ENCODE measurements around the gene GLRA1.

GLRA1 gene

GRCh38 chr5:151924564-151925301, at the start of gene GLRA1:
TSS of gene GLRA1 (minus strand) at chr5:151924851. CDS start at chr5:151924549, 302 bp downstream.
- peaks cover 72% of the 10 kb centered on the region for H3K27me3 Mint-ChIP-seq
- H3K4me3 Mint-ChIP-seq, result no peak within 1 kb of the TSS
- H3K27ac Mint-ChIP-seq (ENCODE audit: low read depth), result peak within 1 kb of the TSS; percentile 15
- H3K4me1 Mint-ChIP-seq, result no peaks in the 10 kb centered on the region
- peak; percentile 40 for ATAC-seq (replicated peaks; ENCODE audit: extremely low read depth, poor library complexity, severe bottlenecking)
- peak in 1 of 2 donors; percentile 44 for DNase-seq (ENCODE audit: low spot score in 2 of 2)
- H3K9me3 Mint-ChIP-seq, result peaks cover 5% of the 10 kb centered on the region
- H3K36me3 Mint-ChIP-seq (ENCODE audit: insufficient read depth), result peaks cover 3% of the 10 kb centered on the region

DNA sequence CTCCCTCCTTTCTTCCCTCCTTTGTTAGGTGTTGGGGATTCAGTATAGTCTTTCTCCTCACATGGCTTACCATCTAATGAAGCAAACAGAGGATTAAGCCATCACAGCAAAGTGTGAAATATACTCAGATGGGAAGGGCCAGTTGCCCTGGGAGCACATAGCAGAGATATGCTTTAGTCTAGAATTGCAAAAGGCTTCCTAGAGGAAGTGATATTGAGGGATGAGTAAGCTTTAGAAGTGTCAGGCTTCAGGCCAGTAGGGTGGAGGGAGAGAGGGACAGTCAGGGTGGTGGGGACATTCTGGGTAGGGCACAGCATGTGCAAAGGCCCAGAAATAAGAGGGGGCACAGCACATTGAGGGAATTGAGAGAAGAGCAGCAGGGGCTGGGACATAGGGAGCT, 46.2 kb upstream of the GLRA1 start:
- H3K36me3 Mint-ChIP-seq (ENCODE audit: insufficient read depth), result no peaks in the 10 kb centered on the region
- no peak for ATAC-seq (replicated peaks; ENCODE audit: extremely low read depth, poor library complexity, severe bottlenecking)
- H3K27me3 Mint-ChIP-seq, result no peaks in the 10 kb centered on the region
- H3K4me3 Mint-ChIP-seq, result no peak overlapping the region
- no peak for DNase-seq (ENCODE audit: low spot score in 2 of 2)
- no peaks in the 10 kb centered on the region for H3K9me3 Mint-ChIP-seq
- no peak overlapping the region for H3K27ac Mint-ChIP-seq (ENCODE audit: low read depth)
- no peaks in the 10 kb centered on the region for H3K4me1 Mint-ChIP-seq

DNA sequence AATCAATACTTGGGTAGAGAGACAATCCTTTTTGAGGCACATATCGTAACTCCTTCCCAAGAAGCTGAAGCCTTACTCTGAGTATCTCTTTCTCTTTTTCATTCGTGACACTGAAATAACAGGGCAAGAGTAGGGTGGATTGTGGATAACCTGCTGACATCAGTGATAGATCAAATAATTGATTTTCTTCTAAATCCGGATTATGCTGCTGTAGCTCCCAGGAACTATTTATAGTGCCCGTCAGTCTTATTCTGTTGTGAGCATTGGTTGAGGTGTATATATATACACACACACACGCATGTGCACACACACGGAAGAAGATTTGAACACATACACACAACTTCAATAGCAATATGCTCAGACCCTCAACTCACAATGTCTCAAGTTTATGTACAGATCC, 43.2 kb upstream of the GLRA1 start:
- no peak overlapping the region for H3K4me3 Mint-ChIP-seq
- H3K4me1 Mint-ChIP-seq, result no peaks in the 10 kb centered on the region
- no peaks in the 10 kb centered on the region for H3K36me3 Mint-ChIP-seq (ENCODE audit: insufficient read depth)
- no peak for DNase-seq (ENCODE audit: low spot score in 2 of 2)
- no peak for ATAC-seq (replicated peaks; ENCODE audit: extremely low read depth, poor library complexity, severe bottlenecking)
- no peaks in the 10 kb centered on the region for H3K27me3 Mint-ChIP-seq
- H3K9me3 Mint-ChIP-seq, result no peaks in the 10 kb centered on the region
- no peak overlapping the region for H3K27ac Mint-ChIP-seq (ENCODE audit: low read depth)

GRCh38 chr5:151966046-151966445, 41.4 kb upstream of the GLRA1 start:
- no peaks in the 10 kb centered on the region for H3K4me1 Mint-ChIP-seq
- no peak overlapping the region for H3K27ac Mint-ChIP-seq (ENCODE audit: low read depth)
- ATAC-seq (replicated peaks; ENCODE audit: extremely low read depth, poor library complexity, severe bottlenecking) (no peak), DNase-seq (ENCODE audit: low spot score in 2 of 2) (no peak)
- no peak overlapping the region for H3K4me3 Mint-ChIP-seq
- H3K9me3 Mint-ChIP-seq, result no peaks in the 10 kb centered on the region
- H3K27me3 Mint-ChIP-seq, result no peaks in the 10 kb centered on the region
- no peaks in the 10 kb centered on the region for H3K36me3 Mint-ChIP-seq (ENCODE audit: insufficient read depth)

- H3K27me3 Mint-ChIP-seq, result no peaks in the 10 kb centered on the region
- DNase-seq (ENCODE audit: low spot score in 2 of 2) (no peak), ATAC-seq (replicated peaks; ENCODE audit: extremely low read depth, poor library complexity, severe bottlenecking) (no peak)
- H3K27ac Mint-ChIP-seq (ENCODE audit: low read depth), result no peak overlapping the region
- H3K4me1 Mint-ChIP-seq, result no peaks in the 10 kb centered on the region
- H3K9me3 Mint-ChIP-seq, result no peaks in the 10 kb centered on the region
- no peak overlapping the region for H3K4me3 Mint-ChIP-seq
- no peaks in the 10 kb centered on the region for H3K36me3 Mint-ChIP-seq (ENCODE audit: insufficient read depth)
Measured at GRCh38 chr5:151964471-151964870, 39.8 kb upstream of the GLRA1 start.

DNA sequence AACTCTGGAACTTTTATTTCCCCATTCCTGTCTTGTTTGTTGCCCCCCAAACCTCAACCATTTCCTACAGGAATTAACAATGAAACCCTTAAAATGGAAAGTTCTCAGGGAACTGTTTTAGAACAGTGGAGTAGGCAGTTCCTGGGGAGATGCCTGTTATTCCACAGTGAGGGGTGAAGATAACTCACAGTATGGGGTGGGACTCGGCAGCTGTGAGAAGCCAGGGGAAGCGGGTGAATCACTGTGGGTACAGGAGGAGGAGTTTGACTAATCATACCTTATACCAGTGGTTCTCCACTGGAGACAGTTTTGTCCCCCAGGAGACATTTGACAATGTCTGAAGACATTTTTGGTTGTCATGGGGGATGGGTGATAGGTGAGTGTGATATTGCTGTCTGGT, 36.9 kb upstream of the GLRA1 start:
- no peaks in the 10 kb centered on the region for H3K27me3 Mint-ChIP-seq
- H3K9me3 Mint-ChIP-seq, result no peaks in the 10 kb centered on the region
- DNase-seq (ENCODE audit: low spot score in 2 of 2) (no peak), ATAC-seq (replicated peaks; ENCODE audit: extremely low read depth, poor library complexity, severe bottlenecking) (no peak)
- H3K36me3 Mint-ChIP-seq (ENCODE audit: insufficient read depth), result no peaks in the 10 kb centered on the region
- H3K4me1 Mint-ChIP-seq, result peaks cover 11% of the 10 kb centered on the region
- H3K4me3 Mint-ChIP-seq, result no peak overlapping the region
- no peak overlapping the region for H3K27ac Mint-ChIP-seq (ENCODE audit: low read depth)

GRCh38 chr5:151958111-151958510, 33.5 kb upstream of the GLRA1 start:
- Mint-ChIP-seq H3K4me1 (peaks cover 14% of the 10 kb centered on the region), H3K36me3 (ENCODE audit: insufficient read depth) (no peaks in the 10 kb centered on the region), H3K27ac (ENCODE audit: low read depth) (no peak overlapping the region), H3K27me3 (no peaks in the 10 kb centered on the region), H3K4me3 (no peak overlapping the region), H3K9me3 (no peaks in the 10 kb centered on the region)
- DNase-seq (ENCODE audit: low spot score in 2 of 2), result no peak
- no peak for ATAC-seq (replicated peaks; ENCODE audit: extremely low read depth, poor library complexity, severe bottlenecking)

DNA sequence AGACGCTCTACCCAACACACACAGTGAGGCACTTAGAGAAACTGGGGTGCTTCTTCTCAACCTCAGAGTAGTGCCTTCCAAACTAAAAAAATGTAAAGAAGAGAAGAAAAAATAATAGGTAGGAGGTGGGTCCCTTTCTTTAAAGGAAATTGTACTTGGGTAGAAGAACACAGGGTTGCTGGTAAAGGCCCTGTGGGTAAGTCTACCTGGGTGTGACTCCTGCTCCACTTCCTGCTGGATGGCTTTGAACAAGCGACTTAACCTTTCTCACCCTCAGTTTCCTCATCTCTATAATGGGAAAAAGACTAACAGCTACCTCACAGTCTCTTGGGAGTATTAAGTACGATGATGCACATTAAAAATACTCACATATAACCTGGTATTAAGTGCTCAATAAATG, 32.1 kb upstream of the GLRA1 start:
- DNase-seq (ENCODE audit: low spot score in 2 of 2), result no peak
- no peaks in the 10 kb centered on the region for H3K36me3 Mint-ChIP-seq (ENCODE audit: insufficient read depth)
- H3K27me3 Mint-ChIP-seq, result peaks cover 2% of the 10 kb centered on the region
- ATAC-seq (replicated peaks; ENCODE audit: extremely low read depth, poor library complexity, severe bottlenecking), result no peak
- H3K4me1 Mint-ChIP-seq, result peaks cover 14% of the 10 kb centered on the region
- H3K4me3 Mint-ChIP-seq, result no peak overlapping the region
- H3K9me3 Mint-ChIP-seq, result no peaks in the 10 kb centered on the region
- H3K27ac Mint-ChIP-seq (ENCODE audit: low read depth), result no peak overlapping the region

DNA sequence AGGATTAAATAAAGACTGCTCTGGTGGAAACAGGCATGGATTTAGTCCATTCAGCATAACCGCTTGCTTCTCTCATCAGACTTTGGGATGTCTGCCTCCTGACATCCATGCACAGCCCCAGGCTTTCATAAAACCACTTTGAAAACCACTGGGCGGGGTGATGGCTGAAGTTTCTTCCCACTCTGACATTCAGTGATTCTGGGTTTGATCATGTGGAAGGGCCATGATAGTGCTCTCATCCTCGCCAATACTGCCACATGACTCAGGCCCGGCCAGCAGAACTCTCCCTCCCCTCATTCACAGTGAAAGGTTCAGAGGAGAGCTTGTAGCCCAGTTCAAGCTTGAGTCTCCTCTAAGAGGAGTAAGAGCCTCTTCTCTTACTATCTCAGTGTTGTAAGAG, 29.6 kb upstream of the GLRA1 start:
- H3K27me3 Mint-ChIP-seq, result peaks cover 25% of the 10 kb centered on the region
- H3K4me3 Mint-ChIP-seq, result no peak overlapping the region
- H3K4me1 Mint-ChIP-seq, result peaks cover 14% of the 10 kb centered on the region
- no peak overlapping the region for H3K27ac Mint-ChIP-seq (ENCODE audit: low read depth)
- no peaks in the 10 kb centered on the region for H3K36me3 Mint-ChIP-seq (ENCODE audit: insufficient read depth)
- ATAC-seq (replicated peaks; ENCODE audit: extremely low read depth, poor library complexity, severe bottlenecking) (no peak), DNase-seq (ENCODE audit: low spot score in 2 of 2) (no peak)
- no peaks in the 10 kb centered on the region for H3K9me3 Mint-ChIP-seq

GRCh38 chr5:151953833-151954232, 29.2 kb upstream of the GLRA1 start:
- no peaks in the 10 kb centered on the region for H3K9me3 Mint-ChIP-seq
- H3K4me1 Mint-ChIP-seq, result peaks cover 18% of the 10 kb centered on the region

GRCh38 chr5:151952238-151952637, 27.6 kb upstream of the GLRA1 start:
- peaks cover 25% of the 10 kb centered on the region for H3K4me1 Mint-ChIP-seq
- no peak for ATAC-seq (replicated peaks; ENCODE audit: extremely low read depth, poor library complexity, severe bottlenecking)
- no peaks in the 10 kb centered on the region for H3K9me3 Mint-ChIP-seq
- no peak for DNase-seq (ENCODE audit: low spot score in 2 of 2)
- H3K4me3 Mint-ChIP-seq, result no peak overlapping the region
- peaks cover 37% of the 10 kb centered on the region for H3K27me3 Mint-ChIP-seq
- H3K36me3 Mint-ChIP-seq (ENCODE audit: insufficient read depth), result no peaks in the 10 kb centered on the region
- no peak overlapping the region for H3K27ac Mint-ChIP-seq (ENCODE audit: low read depth)

More at GRCh38 chr5:151953833-151954232, 29.2 kb upstream of the GLRA1 start:
- no peak overlapping the region for H3K27ac Mint-ChIP-seq (ENCODE audit: low read depth)
- no peak overlapping the region for H3K4me3 Mint-ChIP-seq
- no peaks in the 10 kb centered on the region for H3K36me3 Mint-ChIP-seq (ENCODE audit: insufficient read depth)
- no peak for DNase-seq (ENCODE audit: low spot score in 2 of 2)
- no peak for ATAC-seq (replicated peaks; ENCODE audit: extremely low read depth, poor library complexity, severe bottlenecking)
- peaks cover 29% of the 10 kb centered on the region for H3K27me3 Mint-ChIP-seq

GRCh38 chr5:151950706-151951105, 26.1 kb upstream of the GLRA1 start:
- Mint-ChIP-seq H3K4me3 (no peak overlapping the region), H3K9me3 (no peaks in the 10 kb centered on the region), H3K27ac (ENCODE audit: low read depth) (no peak overlapping the region), H3K4me1 (peaks cover 16% of the 10 kb centered on the region), H3K27me3 (peaks cover 49% of the 10 kb centered on the region), H3K36me3 (ENCODE audit: insufficient read depth) (no peaks in the 10 kb centered on the region)
- DNase-seq (ENCODE audit: low spot score in 2 of 2) (no peak), ATAC-seq (replicated peaks; ENCODE audit: extremely low read depth, poor library complexity, severe bottlenecking) (no peak)

DNA sequence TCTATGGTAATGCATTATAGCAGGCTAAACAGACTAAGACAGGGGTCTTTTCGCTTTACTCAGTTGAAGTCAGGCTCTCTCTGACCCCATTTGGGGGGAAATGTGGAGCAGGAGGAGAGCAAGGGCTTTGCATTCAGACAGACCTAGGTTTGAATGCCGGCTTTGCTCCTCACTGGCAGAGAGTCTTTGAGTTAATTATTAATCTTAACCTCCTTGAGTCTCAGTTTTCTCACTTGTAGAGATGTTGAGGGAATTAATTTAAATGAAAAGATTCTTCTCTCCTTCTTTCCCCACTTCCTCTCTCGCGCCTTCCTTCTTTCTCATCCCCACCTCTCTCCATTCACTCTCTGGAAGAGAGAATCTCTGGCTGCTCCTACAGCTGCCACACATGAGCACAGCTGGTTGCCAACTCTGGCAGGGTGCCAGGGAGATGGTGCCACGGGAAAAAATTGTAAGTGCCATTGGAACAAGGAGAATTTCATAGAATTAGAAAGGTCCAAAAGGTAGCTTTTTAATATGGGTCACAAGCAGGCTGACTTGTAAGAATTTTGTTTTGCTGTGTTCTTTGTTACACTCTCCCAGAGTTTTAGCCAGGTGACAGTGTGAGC, 25.2 kb upstream of the GLRA1 start:
- ATAC-seq (replicated peaks; ENCODE audit: extremely low read depth, poor library complexity, severe bottlenecking) (no peak), DNase-seq (ENCODE audit: low spot score in 2 of 2) (no peak)
- Mint-ChIP-seq H3K27me3 (peaks cover 54% of the 10 kb centered on the region), H3K9me3 (no peaks in the 10 kb centered on the region), H3K4me1 (peaks cover 16% of the 10 kb centered on the region), H3K27ac (ENCODE audit: low read depth) (no peak overlapping the region), H3K36me3 (ENCODE audit: insufficient read depth) (no peaks in the 10 kb centered on the region), H3K4me3 (no peak overlapping the region)

All from central memory CD8-positive, alpha-beta T cell (primary cell).